Adrenal gland (tissue), 12 donors: ENCODE measurements around the gene CRNKL1. TPM values are rescaled to one million over a fixed set of nuclear protein-coding genes. Genes with fewer than 3 reads are reported as not detected.

Experiments used
- DNase-seq, 7 donors: peaks; one replicate each; pipeline ENCODE4 v3.0.0-alpha.2; 2019 to 2020
- H3K27ac ChIP-seq, 5 donors: fragments of 200-600 bp; sonication (generic) in 4 of 5; 1 replicate in 3 of 5; 2 replicates in 2 of 5; pipeline versions ENCODE4 v1.5.1 to v1.8.0; 2016 to 2020; ENCODE audit warnings: mild to moderate bottlenecking in 1 of 5
- H3K27me3 ChIP-seq: fragments of 200-600 bp; 2 replicates; pipeline ENCODE4 v1.8.0; 2021
- H3K36me3 ChIP-seq, 2 donors: fragments of 200-600 bp; replicated peaks in 1 of 2; 1 replicate in 1 of 2; 2 replicates in 1 of 2; pipeline versions ENCODE4 v1.5.1 to v1.8.0; 2018 to 2022
- H3K4me1 ChIP-seq, 2 donors: fragments of 200-600 bp; replicated peaks in 1 of 2; 1 replicate in 1 of 2; 2 replicates in 1 of 2; pipeline versions ENCODE4 v1.5.1 to v1.8.0; 2018 to 2021
- H3K4me3 ChIP-seq, 4 donors: fragments of 200-600 bp; sonication (generic) in 3 of 4; one replicate each; pipeline ENCODE4 v1.5.1; 2016 to 2018
- H3K9me3 ChIP-seq, 3 donors: fragments of 200-600 bp; sonication (generic) in 1 of 3; replicated peaks in 1 of 3; 1 replicate in 2 of 3; 2 replicates in 1 of 3; pipeline versions ENCODE4 v1.5.1 to v1.8.0; 2016 to 2021
- POLR2A ChIP-seq, 2 donors: fragments of 450-650 bp; IDR thresholded peaks; one replicate each; pipeline ENCODE4 v1.6.1; 2017; ENCODE audit warnings: antibody characterized with exemption in 2 of 2, mild to moderate bottlenecking in 2 of 2, moderate library complexity in 1 of 2
- WGBS, 4 donors: extraction: QIAGEN DNeasy Blood & Tissue Kit in 2 of 4; methylation state at CpG; one replicate each; pipeline versions ENCODE4 v1.1.5 to v1.1.7; 2013 to 2017; 5-methylcytosine and 5-hydroxymethylcytosine counted together
- intact Hi-C, 2 donors: fragments of 100-400 bp; cut with DNase I; formaldehyde crosslinking; loops; one replicate each; pipeline versions ENCODE4 v1.14.1 to v1.15.0; 2022 to 2023
- polyA plus RNA-seq, 3 donors: library from polyadenylated mRNA; stranded (reverse); fragments of 200-250 nt in 2 of 3; fragments of 350-450 nt in 1 of 3; fragmentation: Illumina TruSeq in 1 of 3; extraction: RNeasy Lipid Tissue Mini Kit (QIAGEN cat#74804) in 1 of 3; gene quantifications; one replicate each; pipeline ENCODE4 v1.2.3, GENCODE V29; 2013 to 2014
- total RNA-seq, 9 donors: library from RNA; depleted of rRNA in 4 of 9; stranded (reverse); fragments of >200 nt in 4 of 9; fragments of 120-200 nt in 1 of 9; fragmentation: NEBNext Ultra II Directional in 1 of 9; extraction: Animal tissue kit (Norgen Biotek cat#: 25700) in 1 of 9; gene quantifications; one replicate each; pipeline versions ENCODE4 v1.1.0 to v1.2.4, GENCODE V29; 2013 to 2023
- TF ChIP-seq, protein P1 (sequence below), 6 experiments: fragments of 450-650 bp in 4 of 6; fragments of 200-600 bp in 2 of 6; sonication (generic) in 1 of 6; IDR thresholded peaks; 1 replicate in 5 of 6; 2 replicates in 1 of 6; pipeline versions ENCODE4 v1.5.1 to v1.8.0; 2016 to 2021; ENCODE audit warnings: antibody characterized with exemption in 6 of 6, mild to moderate bottlenecking in 2 of 6, moderate library complexity in 1 of 6
- donor health status: healthy with polysubstance abuse.
- donor health status: Bipolar disorder and iron deficiency.
- donor health status: DM: yes; HTN: yes; CAD: no.
- donor health status: DM: no; HTN: no; CAD: no.
- donor health status: DM: no; HTN: no; CAD: no.
- donor health status: DM: yes; HTN: yes; CAD: no.

CRNKL1 gene
- total and polyA plus RNA-seq, 12 donors = 9.6 to 32.0 (median 18.7) TPM

DNA sequence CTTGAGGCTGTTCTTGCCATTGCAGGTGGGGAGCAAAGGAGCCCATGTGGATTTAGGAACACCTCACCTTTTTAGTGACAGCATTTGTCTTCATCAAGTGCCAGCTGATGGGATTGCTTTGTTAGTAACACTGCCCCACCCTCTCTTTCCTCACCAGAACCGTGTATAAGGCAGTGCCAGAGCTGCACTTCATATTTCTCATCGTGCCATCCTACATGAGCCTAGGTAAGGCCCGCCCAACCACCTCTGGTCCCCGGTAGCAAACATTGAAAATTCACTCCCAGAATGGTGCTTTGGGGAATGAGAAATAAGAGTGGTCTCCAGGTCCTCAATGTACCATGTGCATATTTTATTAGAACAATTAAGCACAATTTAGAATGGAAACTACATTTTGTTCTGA lies 22.8 kb upstream of the CRNKL1 start:
- Histone ChIP-seq H3K4me3 (no peak overlapping the region), H3K9me3 (no peaks in the 10 kb centered on the region), H3K27me3 (no peaks in the 10 kb centered on the region), H3K27ac (no peak overlapping the region), H3K4me1 (no peaks in the 10 kb centered on the region), H3K36me3 (no peaks in the 10 kb centered on the region)
- no peak for TF ChIP-seq POLR2A (IDR thresholded peaks at IDR 0.05)
- TF ChIP-seq, protein P1, sequence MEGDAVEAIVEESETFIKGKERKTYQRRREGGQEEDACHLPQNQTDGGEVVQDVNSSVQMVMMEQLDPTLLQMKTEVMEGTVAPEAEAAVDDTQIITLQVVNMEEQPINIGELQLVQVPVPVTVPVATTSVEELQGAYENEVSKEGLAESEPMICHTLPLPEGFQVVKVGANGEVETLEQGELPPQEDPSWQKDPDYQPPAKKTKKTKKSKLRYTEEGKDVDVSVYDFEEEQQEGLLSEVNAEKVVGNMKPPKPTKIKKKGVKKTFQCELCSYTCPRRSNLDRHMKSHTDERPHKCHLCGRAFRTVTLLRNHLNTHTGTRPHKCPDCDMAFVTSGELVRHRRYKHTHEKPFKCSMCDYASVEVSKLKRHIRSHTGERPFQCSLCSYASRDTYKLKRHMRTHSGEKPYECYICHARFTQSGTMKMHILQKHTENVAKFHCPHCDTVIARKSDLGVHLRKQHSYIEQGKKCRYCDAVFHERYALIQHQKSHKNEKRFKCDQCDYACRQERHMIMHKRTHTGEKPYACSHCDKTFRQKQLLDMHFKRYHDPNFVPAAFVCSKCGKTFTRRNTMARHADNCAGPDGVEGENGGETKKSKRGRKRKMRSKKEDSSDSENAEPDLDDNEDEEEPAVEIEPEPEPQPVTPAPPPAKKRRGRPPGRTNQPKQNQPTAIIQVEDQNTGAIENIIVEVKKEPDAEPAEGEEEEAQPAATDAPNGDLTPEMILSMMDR (IDR thresholded peaks at IDR 0.05) = no peak
- intact Hi-C loops = no loop called here
- no peak for DNase-seq
- 68 to 94% (median 81%) methylated on average over 4 of the region's 4 CpGs for WGBS, 4 donors

DNA sequence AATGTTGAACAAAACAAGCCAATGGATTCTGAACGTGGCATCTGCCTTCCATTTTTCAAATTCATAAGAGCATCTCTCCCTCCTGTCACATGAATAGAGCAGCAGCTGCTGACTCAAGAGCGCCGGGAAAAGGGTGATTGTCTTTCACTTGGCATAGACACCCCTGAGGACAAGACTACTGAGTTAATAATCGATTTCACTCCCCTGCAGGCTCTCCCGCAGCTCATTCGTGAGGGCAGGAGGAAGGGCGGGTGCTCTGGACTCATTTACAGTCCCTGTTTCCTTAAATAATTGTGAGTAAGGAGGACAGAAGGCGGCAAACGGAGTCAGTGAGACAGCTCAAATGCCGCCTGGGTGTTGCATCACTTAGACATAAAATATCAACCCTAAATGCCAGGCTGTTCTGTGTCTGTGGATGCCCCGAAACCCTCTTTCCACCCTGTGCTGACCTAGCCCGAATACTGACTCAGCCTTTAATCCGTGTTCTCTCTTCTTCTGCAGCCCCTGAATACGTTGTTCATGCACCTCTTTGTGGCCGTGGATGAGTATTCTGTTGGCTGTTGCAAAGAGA lies 21.6 kb upstream of the CRNKL1 start:
- TF ChIP-seq, protein P1 (IDR thresholded peaks at IDR 0.05) = no peak
- TF ChIP-seq POLR2A (IDR thresholded peaks at IDR 0.05) = no peak
- Histone ChIP-seq H3K4me1 (no peaks in the 10 kb centered on the region), H3K27me3 (no peaks in the 10 kb centered on the region), H3K4me3 (no peak overlapping the region), H3K36me3 (no peaks in the 10 kb centered on the region), H3K27ac (no peak overlapping the region), H3K9me3 (no peaks in the 10 kb centered on the region)
- DNase-seq = no peak
- intact Hi-C loops = no loop called here
- WGBS, 4 donors = 61 to 64% (median 61%) methylated on average over 15 of the region's 15 CpGs

DNA sequence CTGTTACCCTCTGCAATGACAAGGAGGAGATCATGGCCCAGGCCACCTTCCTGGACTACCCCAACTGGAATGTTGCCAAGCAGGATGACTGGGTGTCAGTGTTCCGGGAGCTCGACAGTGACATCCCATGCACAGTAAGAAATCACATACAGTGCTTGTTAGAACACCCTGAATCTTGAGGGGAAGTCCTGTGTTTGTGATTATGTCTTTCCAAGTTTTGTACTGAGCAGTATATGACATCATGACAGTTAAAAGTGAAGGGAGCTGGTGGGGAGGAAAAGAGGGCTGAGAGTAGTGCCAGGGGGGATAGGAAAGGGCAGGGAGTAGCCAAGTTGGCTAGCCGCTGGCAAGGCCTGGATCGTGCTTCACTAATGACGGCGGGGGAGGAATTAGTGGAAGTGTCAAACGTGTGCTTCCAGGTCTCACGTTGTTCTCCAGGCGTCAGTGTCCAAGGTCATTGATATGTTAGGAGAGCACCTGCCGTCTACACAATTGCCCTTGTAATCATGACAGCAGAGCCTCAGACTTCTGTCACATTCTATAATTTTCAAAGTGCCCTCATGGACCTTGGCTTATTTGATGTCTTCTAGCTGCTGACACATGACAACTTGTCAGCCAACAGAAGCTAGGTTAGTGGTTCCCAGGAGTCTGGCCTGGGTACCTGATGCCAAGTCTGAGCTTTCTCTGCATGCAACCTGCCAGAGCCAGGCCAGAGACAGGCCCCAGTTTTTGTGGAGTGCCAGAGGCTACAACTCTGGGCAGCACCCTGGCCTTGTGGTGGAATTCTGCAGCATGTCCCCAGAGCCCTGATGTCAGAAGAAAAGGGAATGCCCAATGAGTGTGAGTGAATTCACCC lies 18.8 kb upstream of the CRNKL1 start:
- H3K4me3 ChIP-seq = no peak overlapping the region
- no peak for DNase-seq
- no peak overlapping the region for H3K27ac ChIP-seq
- no peaks in the 10 kb centered on the region for H3K9me3 ChIP-seq
- intact Hi-C loops = no loop called here
- 48 to 63% (median 56%) methylated on average over 10 of the region's 10 CpGs for WGBS, 4 donors
- H3K27me3 ChIP-seq = no peaks in the 10 kb centered on the region
- TF ChIP-seq, protein P1 (IDR thresholded peaks at IDR 0.05) = no peak
- TF ChIP-seq POLR2A (IDR thresholded peaks at IDR 0.05) = no peak
- H3K4me1 ChIP-seq = no peaks in the 10 kb centered on the region
- H3K36me3 ChIP-seq = no peaks in the 10 kb centered on the region

DNA sequence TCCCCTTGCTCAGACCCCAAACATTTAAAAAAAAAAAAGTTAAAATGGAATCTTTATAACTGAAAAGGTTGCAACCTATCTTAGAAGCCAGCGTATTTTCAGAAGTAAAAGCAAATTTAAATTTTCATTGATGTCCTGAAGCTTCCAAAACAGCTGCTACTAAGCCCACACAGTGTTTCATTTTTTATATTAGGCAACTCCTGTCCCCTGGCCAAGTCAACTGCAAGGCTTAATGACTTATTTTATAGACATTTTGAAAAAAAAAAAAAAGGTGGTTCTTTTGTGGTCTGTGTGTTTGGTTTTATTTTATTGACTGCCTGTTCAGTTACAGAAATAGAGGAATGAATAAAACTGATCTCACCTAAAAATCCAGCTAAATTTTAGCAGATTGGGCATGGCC lies 13.1 kb upstream of the CRNKL1 start:
- no peaks in the 10 kb centered on the region for H3K27me3 ChIP-seq
- no peaks in the 10 kb centered on the region for H3K9me3 ChIP-seq
- H3K4me1 ChIP-seq = no peaks in the 10 kb centered on the region
- intact Hi-C loops = no loop called here
- DNase-seq = no peak
- no peaks in the 10 kb centered on the region for H3K36me3 ChIP-seq
- TF ChIP-seq POLR2A (IDR thresholded peaks at IDR 0.05) = no peak
- TF ChIP-seq, protein P1 (IDR thresholded peaks at IDR 0.05) = no peak
- no peak overlapping the region for H3K27ac ChIP-seq
- whole genome bisulfite sequencing, 4 donors = 86 to 94% (median 89%) methylated on average over 1 of the region's 1 CpG
- no peak overlapping the region for H3K4me3 ChIP-seq
